H1 (cell line): ENCODE measurements around the gene DUOXA1. TPM values are rescaled to one million over a fixed set of nuclear protein-coding genes. Genes with fewer than 3 reads are reported as not detected.

ENCODE experiments used
- CTCF ChIA-PET: fragments of 300-600 bp; sonication (Branson Sonifier 250); formaldehyde crosslinking; loops from one replicate; lab custom pipeline; 2021; ENCODE audit not compliant: partially characterized antibody; lab: Charles Lee
- POLR2A ChIA-PET: fragments of 300-600 bp; sonication (Branson Sonifier 250); formaldehyde crosslinking; loops from one replicate; lab custom pipeline; 2021; ENCODE audit warnings: inconsistent platforms; ENCODE audit not compliant: partially characterized antibody; lab: Charles Lee
- DNase-seq, 2 experiments: peaks; one replicate each; pipeline versions ENCODE4 v3.0.0 to v3.0.0-alpha.2; 2010 to 2022; ENCODE audit warnings: low spot score in 2 of 2, low read depth in 1 of 2, mixed read lengths in 1 of 2
- FAIRE-seq: peaks from 2 replicates; lab custom pipeline; 2011; peaks lifted over from hg19 to GRCh38; lab: Jason Lieb, UNC
- H2AFZ ChIP-seq: 2 replicates; pipeline ENCODE4 v1.8.1; 2012; ENCODE audit warnings: low read length, inconsistent platforms
- H2AK5ac ChIP-seq: 2 replicates; pipeline ENCODE4 v1.6.1; 2013; ENCODE audit warnings: low read depth, low read length
- H2BK120ac ChIP-seq: replicated peaks from 2 replicates; pipeline ENCODE3; 2013; ENCODE audit warnings: low read depth, low read length, inconsistent platforms
- H2BK12ac ChIP-seq: 2 replicates; pipeline ENCODE4 v1.6.1; 2013; ENCODE audit warnings: low read depth, low read length
- H2BK15ac ChIP-seq: 2 replicates; pipeline ENCODE4 v1.6.1; 2013; ENCODE audit warnings: low read length
- H2BK20ac ChIP-seq: 2 replicates; pipeline ENCODE4 v1.6.1; 2013; ENCODE audit warnings: low read length
- H2BK5ac ChIP-seq: 2 replicates; pipeline ENCODE4 v1.6.1; 2013; ENCODE audit warnings: low read depth, low read length
- H3K14ac ChIP-seq: 2 replicates; pipeline ENCODE4 v1.6.1; 2013; ENCODE audit warnings: inconsistent platforms; ENCODE audit not compliant: insufficient read length
- H3K18ac ChIP-seq: 2 replicates; pipeline ENCODE4 v1.6.1; 2013; ENCODE audit warnings: low read length; ENCODE audit errors: extremely low read depth
- H3K23ac ChIP-seq: 2 replicates; pipeline ENCODE4 v1.6.1; 2013; ENCODE audit warnings: inconsistent platforms; ENCODE audit not compliant: insufficient read length
- H3K23me2 ChIP-seq: 2 replicates; pipeline ENCODE4 v1.6.1; 2013; ENCODE audit warnings: low read depth, low read length
- H3K27ac ChIP-seq: 2 replicates; pipeline ENCODE4 v1.6.1; 2011; ENCODE audit warnings: low read depth, low read length, inconsistent platforms
- H3K27me3 ChIP-seq, 4 experiments: replicated peaks in 1 of 4; 1 replicate in 1 of 4; 2 replicates in 3 of 4; pipeline versions ENCODE4 v1.6.1 to v1.8.1; 2011 to 2013; ENCODE audit warnings: low read length in 3 of 4, mild to moderate bottlenecking in 3 of 4, inconsistent platforms in 2 of 4, mixed read lengths in 2 of 4, moderate library complexity in 1 of 4; ENCODE audit not compliant: control insufficient read depth in 3 of 4, insufficient read depth in 3 of 4; ENCODE audit errors: extremely low read depth in 1 of 4
- H3K36me3 ChIP-seq, 4 experiments: 2 replicates each; pipeline versions ENCODE4 v1.6.1 to v1.8.1; 2011 to 2013; ENCODE audit warnings: mild to moderate bottlenecking in 4 of 4, low read length in 3 of 4, moderate library complexity in 2 of 4, control low read depth in 1 of 4, inconsistent platforms in 1 of 4; ENCODE audit not compliant: insufficient read depth in 4 of 4, control insufficient read depth in 2 of 4
- H3K4ac ChIP-seq: replicated peaks from 2 replicates; pipeline ENCODE3; 2013; ENCODE audit warnings: low read length, low read depth, mixed read lengths, inconsistent platforms; ENCODE audit not compliant: insufficient read length
- H3K4me1 ChIP-seq, 4 experiments: replicated peaks in 1 of 4; 1 replicate in 1 of 4; 2 replicates in 3 of 4; pipeline versions ENCODE4 v1.6.1 to v1.8.1; 2011 to 2013; ENCODE audit warnings: low read length in 3 of 4, inconsistent platforms in 2 of 4, mixed read lengths in 1 of 4; ENCODE audit not compliant: insufficient read depth in 4 of 4, control insufficient read depth in 3 of 4
- H3K4me2 ChIP-seq, 2 experiments: 2 replicates each; pipeline versions ENCODE4 v1.6.1 to v1.8.1; 2011 to 2013; ENCODE audit warnings: low read depth in 2 of 2, low read length in 2 of 2, control low read depth in 1 of 2, inconsistent platforms in 1 of 2, mild to moderate bottlenecking in 1 of 2; ENCODE audit not compliant: insufficient read depth in 1 of 2
- H3K4me3 ChIP-seq, 4 experiments: fragments of 200-600, 300-600 bp in 1 of 4; sonication (generic), shearing (Covaris generic), sonication (Bioruptor Twin) in 1 of 4; 2 replicates each; pipeline versions ENCODE4 v1.5.1 to v1.8.1; 2011 to 2016; ENCODE audit warnings: low read length in 4 of 4, low read depth in 3 of 4, control low read depth in 2 of 4, inconsistent platforms in 2 of 4, mild to moderate bottlenecking in 2 of 4, mixed read lengths in 1 of 4, moderate library complexity in 1 of 4; ENCODE audit not compliant: insufficient read depth in 2 of 4; ENCODE audit errors: extremely low read depth in 1 of 4
- H3K56ac ChIP-seq: replicated peaks from 2 replicates; pipeline ENCODE3; 2013; ENCODE audit warnings: low read depth, mild to moderate bottlenecking, mixed read lengths, low read length, inconsistent platforms; ENCODE audit not compliant: insufficient read length
- H3K79me1 ChIP-seq: 2 replicates; pipeline ENCODE4 v1.6.1; 2013; ENCODE audit warnings: low read depth, low read length, control low read depth
- H3K79me2 ChIP-seq, 2 experiments: 2 replicates each; pipeline versions ENCODE4 v1.6.1 to v1.8.1; 2012 to 2013; ENCODE audit warnings: low read length in 2 of 2, mild to moderate bottlenecking in 2 of 2, inconsistent platforms in 1 of 2; ENCODE audit not compliant: insufficient read depth in 2 of 2, control insufficient read depth in 1 of 2
- H3K9ac ChIP-seq, 4 experiments: replicated peaks in 1 of 4; 1 replicate in 1 of 4; 2 replicates in 3 of 4; pipeline versions ENCODE4 v1.6.1 to v1.8.1; 2011 to 2013; ENCODE audit warnings: low read depth in 3 of 4, low read length in 3 of 4, control low read depth in 2 of 4, mild to moderate bottlenecking in 2 of 4, moderate library complexity in 2 of 4, inconsistent platforms in 1 of 4; ENCODE audit errors: extremely low read depth in 1 of 4
- H3K9me3 ChIP-seq, 2 experiments: 2 replicates each; pipeline versions ENCODE4 v1.6.1 to v1.8.1; 2012 to 2013; ENCODE audit warnings: mild to moderate bottlenecking in 2 of 2, moderate library complexity in 2 of 2, control low read depth in 1 of 2, inconsistent platforms in 1 of 2, low read depth in 1 of 2, low read length in 1 of 2, mixed read lengths in 1 of 2; ENCODE audit not compliant: insufficient read depth in 2 of 2
- H4K20me1 ChIP-seq, 2 experiments: replicated peaks in 1 of 2; 2 replicates each; pipeline versions ENCODE3 to v1.8.1; 2011 to 2013; ENCODE audit warnings: inconsistent platforms in 2 of 2, low read length in 2 of 2, mild to moderate bottlenecking in 1 of 2; ENCODE audit not compliant: insufficient read depth in 2 of 2, control insufficient read depth in 1 of 2
- H4K5ac ChIP-seq: 2 replicates; pipeline ENCODE4 v1.6.1; 2013; ENCODE audit warnings: low read length, low read depth, mixed read lengths, inconsistent platforms; ENCODE audit not compliant: insufficient read length
- H4K8ac ChIP-seq: 2 replicates; pipeline ENCODE4 v1.8.0; 2013; ENCODE audit warnings: mild to moderate bottlenecking, moderate library complexity, low read length, inconsistent platforms; ENCODE audit not compliant: insufficient read depth; ENCODE audit errors: extremely low read depth
- H4K91ac ChIP-seq: replicated peaks from 2 replicates; pipeline ENCODE3; 2013; ENCODE audit warnings: low read length, mixed read lengths, inconsistent platforms; ENCODE audit not compliant: insufficient read length
- BRCA1 ChIP-seq: IDR thresholded peaks from 2 replicates; pipeline ENCODE4 v1.6.1; 2012; ENCODE audit warnings: low read depth, low read length, improper control_type of control experiment
- CBX8 ChIP-seq: fragments of 300-800, 300-1000 bp; sonication (generic); IDR thresholded peaks from 2 replicates; pipeline ENCODE4 v1.7.1; 2016; ENCODE audit warnings: low read depth, low read length, borderline replicate concordance
- CHD2 ChIP-seq: IDR thresholded peaks from 2 replicates; pipeline ENCODE4 v1.6.1; 2012; ENCODE audit warnings: low read length, improper control_type of control experiment
- EGR1 ChIP-seq: IDR thresholded peaks from 2 replicates; pipeline ENCODE4 v1.6.1; 2011; ENCODE audit warnings: low read depth, low read length, borderline replicate concordance
- GABPA ChIP-seq: IDR thresholded peaks from 2 replicates; pipeline ENCODE4 v1.6.1; 2011; ENCODE audit warnings: mild to moderate bottlenecking, low read length, moderate library complexity, borderline replicate concordance; ENCODE audit not compliant: insufficient read depth
- MAFK ChIP-seq: IDR thresholded peaks from 2 replicates; pipeline ENCODE4 v1.6.1; 2012; ENCODE audit warnings: low read depth, mild to moderate bottlenecking, improper control_type of control experiment, low read length
- TAF1 ChIP-seq: IDR thresholded peaks from 2 replicates; pipeline ENCODE4 v1.6.1; 2011; ENCODE audit warnings: mild to moderate bottlenecking, low read depth, low read length
- WGBS, 2 experiments: shearing (Covaris generic) in 1 of 2; methylation state at CpG; one replicate each; pipeline versions ENCODE4 v1.1.6 to v1.1.7; 2013 to 2015; ENCODE audit warnings: low lambda C conversion rate in 2 of 2, mixed read lengths in 2 of 2, inconsistent platforms in 1 of 2, low coverage in 1 of 2, missing lambda C conversion rate in 1 of 2; ENCODE audit not compliant: insufficient replicate concordance in 2 of 2, insufficient coverage in 1 of 2, insufficient read length in 1 of 2; ENCODE audit errors: extremely low coverage in 1 of 2, missing lambda C conversion rate in 1 of 2; 5-methylcytosine and 5-hydroxymethylcytosine counted together
- polyA plus RNA-seq, 7 experiments: library from polyadenylated mRNA; depleted of rRNA in 3 of 7; stranded (reverse) in 5 of 7; unstranded in 2 of 7; fragments of >200 nt in 5 of 7; fragments of 200-250 nt in 2 of 7; gene quantifications; 1 replicate in 5 of 7; 2 replicates in 1 of 7; 4 replicates in 1 of 7; pipeline versions ENCODE4 v1.2.1 to v1.2.3, GENCODE V29; 2011 to 2013; ENCODE audit warnings: missing spikeins in 2 of 7, mixed read lengths in 2 of 7
- total RNA-seq: library from RNA; stranded (reverse); fragmentation: NEBNext Ultra II Directional; extraction: Animal tissue kit (Norgen Biotek cat#: 25700); gene quantifications from 2 replicates; pipeline ENCODE4 v1.2.1, GENCODE V29; 2021
- TF ChIP-seq, protein P1 (sequence below): IDR thresholded peaks from 2 replicates; pipeline ENCODE4 v1.6.1; 2012; ENCODE audit warnings: inconsistent platforms

Gene DUOXA1
- total and polyA plus RNA-seq, 2 of the 8 experiments (the other 6 are each of a cell fraction or from before 2014, with no cell fraction given): 0.18 TPM; not detected in 1

DNA sequence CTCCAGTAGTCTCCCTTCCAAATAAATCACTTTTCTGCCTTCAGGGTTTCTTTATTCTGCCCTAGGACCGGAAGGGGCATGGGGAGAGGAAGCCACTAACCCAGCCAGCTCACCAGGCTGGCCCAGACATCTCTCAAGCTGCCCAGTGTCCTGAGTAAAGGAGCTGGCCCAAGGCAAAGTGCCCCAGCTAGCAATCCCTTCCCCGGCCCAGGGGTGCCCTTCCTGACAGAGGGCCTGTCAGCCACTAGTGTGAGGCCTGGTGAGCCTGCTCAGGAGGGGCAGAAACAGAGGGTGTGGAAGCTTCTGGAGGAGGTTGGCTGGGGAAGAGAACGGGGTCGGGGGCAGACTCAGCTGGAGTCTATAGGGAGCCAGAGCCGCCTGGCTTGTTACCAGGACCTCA is 35.9 kb upstream of the DUOXA1 start:
- no peak overlapping the region for H3K9ac ChIP-seq
- DNase-seq: no peak
- no peak overlapping the region for H3K56ac ChIP-seq
- WGBS, 2 experiments: 65% methylated on average over 3 of the region's 5 CpGs; no CpG with 5 or more reads in 1 of the 2 experiments
- H3K4me1 ChIP-seq: peaks cover 0 to 19% (median 15%) of the 10 kb centered on the region in 4 experiments; a peak in 5 of 7 replicates
- H3K4ac ChIP-seq: no peak overlapping the region
- no peaks in the 10 kb centered on the region for H3K79me1 ChIP-seq
- H3K4me2 ChIP-seq: no peak overlapping the region
- H4K8ac ChIP-seq: no peak overlapping the region
- H4K20me1 ChIP-seq: peaks cover 2 to 4% of the 10 kb centered on the region in 2 experiments
- no peak for FAIRE-seq
- no peak overlapping the region for H2BK20ac ChIP-seq
- no peak overlapping the region for H2BK5ac ChIP-seq
- no peak overlapping the region for H4K5ac ChIP-seq
- H4K91ac ChIP-seq: peak overlapping the region; percentile 14
- H3K27me3 ChIP-seq: no peaks in the 10 kb centered on the region
- H3K4me3 ChIP-seq: 0 out of 8 replicates have a peak overlapping the region, but pooled peaks of 1 of the 4 experiments have one; percentile 78
- H3K23ac ChIP-seq: no peak overlapping the region
- no peaks in the 10 kb centered on the region for H3K36me3 ChIP-seq
- H3K23me2 ChIP-seq: no peaks in the 10 kb centered on the region; the same call in 1 of the 2 replicates
- H2BK12ac ChIP-seq: no peak overlapping the region
- H2BK120ac ChIP-seq: no peak overlapping the region
- TF ChIP-seq GABPA (no peak), EGR1 (no peak), BRCA1 (no peak), CBX8 (no peak), CHD2 (no peak), MAFK (no peak), TAF1 (no peak)
- TF ChIP-seq, protein P1, sequence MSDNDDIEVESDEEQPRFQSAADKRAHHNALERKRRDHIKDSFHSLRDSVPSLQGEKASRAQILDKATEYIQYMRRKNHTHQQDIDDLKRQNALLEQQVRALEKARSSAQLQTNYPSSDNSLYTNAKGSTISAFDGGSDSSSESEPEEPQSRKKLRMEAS: no peak
- H2AFZ ChIP-seq: no peak overlapping the region
- peak overlapping the region; percentile 13; the same call in 1 of the 2 replicates for H3K18ac ChIP-seq
- H2BK15ac ChIP-seq: no peak overlapping the region
- CTCF ChIA-PET: interaction anchor here (0.6 to 41.8 kb wide), 6 partner anchors 23 to 236 kb away, joined by 3 to 1117 read pairs (median 26); partner anchors contain the start of gene SHF
- no peak overlapping the region for H3K27ac ChIP-seq
- H2AK5ac ChIP-seq: peak overlapping the region; percentile 58; the same call in 1 of the 2 replicates
- no peaks in the 10 kb centered on the region for H3K9me3 ChIP-seq
- H3K14ac ChIP-seq: no peak overlapping the region
- no peaks in the 10 kb centered on the region for H3K79me2 ChIP-seq
- POLR2A ChIA-PET: interaction anchor here (0.7 to 3.8 kb wide), 13 partner anchors 16 to 237 kb away, joined by 3 to 33 read pairs (median 3); partner anchors contain the start of gene SHF
